Kidney (tissue), 14 donors: Measurements from ENCODE around the gene PRRX2. TPM values are rescaled to one million over a fixed set of nuclear protein-coding genes. Genes with fewer than 3 reads are reported as not detected.

Experiments used
- DNase-seq, 5 donors: peaks; one replicate each; pipeline ENCODE4 v3.0.0-alpha.2; 2013 to 2020
- FAIRE-seq: peaks from 2 replicates; lab custom pipeline; 2012; peaks lifted over from hg19 to GRCh38; lab: Jason Lieb, UNC
- H3K27ac ChIP-seq, 2 donors: one replicate each; pipeline ENCODE4 v1.7.0; 2013; ENCODE audit warnings: low read depth in 2 of 2, low read length in 2 of 2, inconsistent platforms in 1 of 2
- H3K27me3 ChIP-seq: one replicate; pipeline ENCODE4 v1.7.1; 2013; ENCODE audit warnings: low read length, inconsistent platforms; ENCODE audit not compliant: control insufficient read depth, insufficient read depth
- H3K36me3 ChIP-seq, 3 donors: one replicate each; pipeline versions ENCODE4 v1.7.0 to v1.7.1; 2013; ENCODE audit warnings: low read length in 3 of 3, control low read depth in 1 of 3, inconsistent platforms in 1 of 3; ENCODE audit not compliant: insufficient read depth in 3 of 3, control insufficient read depth in 2 of 3
- H3K4me1 ChIP-seq, 3 donors: one replicate each; pipeline versions ENCODE4 v1.7.0 to v1.7.1; 2013; ENCODE audit warnings: low read length in 3 of 3, inconsistent platforms in 1 of 3, low read depth in 1 of 3; ENCODE audit not compliant: control insufficient read depth in 2 of 3, insufficient read depth in 2 of 3
- H3K4me3 ChIP-seq, 3 donors: one replicate each; pipeline versions ENCODE4 v1.7.0 to v1.8.1; 2013; ENCODE audit warnings: low read length in 3 of 3, control low read depth in 1 of 3, inconsistent platforms in 1 of 3
- H3K9ac ChIP-seq, 3 donors: one replicate each; pipeline versions ENCODE4 v1.7.0 to v1.7.1; 2013; ENCODE audit warnings: low read length in 3 of 3, control low read depth in 1 of 3, inconsistent platforms in 1 of 3
- H3K9me3 ChIP-seq, 3 donors: one replicate each; pipeline versions ENCODE4 v1.7.0 to v1.7.1; 2013; ENCODE audit warnings: low read length in 3 of 3, control low read depth in 1 of 3, inconsistent platforms in 1 of 3; ENCODE audit not compliant: control insufficient read depth in 2 of 3, insufficient read depth in 1 of 3
- intact Hi-C: fragments of 100-400 bp; cut with DNase I; formaldehyde crosslinking; loops from one replicate; pipeline ENCODE4 v1.11.1; 2022
- polyA plus RNA-seq: library from polyadenylated mRNA; stranded (reverse); fragments of 350-450 nt; fragmentation: Illumina TruSeq; extraction: RNeasy Lipid Tissue Mini Kit (QIAGEN cat#74804); gene quantifications from one replicate; pipeline ENCODE4 v1.2.3, GENCODE V29; 2014; ENCODE audit warnings: low read depth, low replicate concordance; ENCODE audit not compliant: insufficient read depth
- total RNA-seq: library from RNA; stranded (reverse); fragmentation: NEBNext Ultra II Directional; extraction: Animal tissue kit (Norgen Biotek cat#: 25700); gene quantifications from one replicate; pipeline ENCODE4 v1.2.1, GENCODE V29; 2021
- TF ChIP-seq, protein P1 (sequence below): IDR thresholded peaks from 3 replicates; pipeline ENCODE4 v1.5.1; 2012; ENCODE audit warnings: mild to moderate bottlenecking, moderate library complexity, borderline replicate concordance; ENCODE audit not compliant: insufficient read depth; ENCODE audit errors: extremely low read depth
- donor health status: control.
- donor health status: control.
- donor health status: control.
- donor health status: control.
- donor health status: control.
- donor health status: DM: yes; HTN: yes; CAD: no.
- donor health status: Normal renal cell carcinoma (clear cell type).

PRRX2 gene
- total and polyA plus RNA-seq, 2 donors from 2014 or later = 1.8 to 2.3 TPM

DNA sequence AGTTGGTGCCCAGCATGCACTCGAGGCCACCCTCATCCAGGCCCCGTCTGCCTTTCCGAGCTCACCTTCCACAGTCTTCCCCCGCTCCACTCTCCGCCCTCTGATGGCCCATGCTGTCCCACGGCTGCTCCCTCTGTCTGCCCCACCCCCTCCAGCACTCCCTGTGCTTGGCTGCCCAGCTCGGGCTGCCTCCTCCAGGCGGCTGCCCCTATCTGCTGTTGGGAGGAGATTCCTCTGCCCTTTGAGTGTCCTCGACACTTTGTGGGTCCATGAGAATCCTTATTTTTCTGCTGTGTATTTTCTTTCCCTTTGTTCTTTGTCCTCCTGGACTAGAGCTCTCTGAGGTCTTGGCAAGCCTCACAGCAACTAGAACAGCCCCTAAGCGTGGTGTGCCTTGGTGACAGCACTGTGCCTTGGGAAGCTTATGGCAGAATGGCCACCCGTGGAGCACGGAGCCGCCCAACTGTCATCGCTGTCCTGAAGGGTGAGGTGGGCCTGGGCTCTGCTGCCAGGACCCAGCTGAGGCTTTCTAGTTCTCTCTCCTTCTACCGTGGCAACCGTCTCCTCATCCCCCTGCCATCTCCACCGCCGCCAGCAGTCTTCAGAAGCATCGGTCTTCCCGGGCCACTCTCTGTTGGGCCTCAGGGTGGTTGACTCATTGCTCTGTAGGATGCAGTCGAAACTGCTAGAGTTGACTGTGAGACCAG is 34.3 kb upstream of the PRRX2 start:
- Histone ChIP-seq H3K27ac (no peak overlapping the region), H3K36me3 (peaks cover 0 to 22% (median 19%) of the 10 kb centered on the region in 3 donors), H3K27me3 (no peaks in the 10 kb centered on the region), H3K9ac (no peak overlapping the region), H3K4me1 (peaks cover 0 to 33% (median 6%) of the 10 kb centered on the region in 3 donors), H3K4me3 (no peak overlapping the region), H3K9me3 (no peaks in the 10 kb centered on the region)
- FAIRE-seq (no peak), DNase-seq (no peak)
- intact Hi-C loops = no loop called here
- TF ChIP-seq, protein P1, sequence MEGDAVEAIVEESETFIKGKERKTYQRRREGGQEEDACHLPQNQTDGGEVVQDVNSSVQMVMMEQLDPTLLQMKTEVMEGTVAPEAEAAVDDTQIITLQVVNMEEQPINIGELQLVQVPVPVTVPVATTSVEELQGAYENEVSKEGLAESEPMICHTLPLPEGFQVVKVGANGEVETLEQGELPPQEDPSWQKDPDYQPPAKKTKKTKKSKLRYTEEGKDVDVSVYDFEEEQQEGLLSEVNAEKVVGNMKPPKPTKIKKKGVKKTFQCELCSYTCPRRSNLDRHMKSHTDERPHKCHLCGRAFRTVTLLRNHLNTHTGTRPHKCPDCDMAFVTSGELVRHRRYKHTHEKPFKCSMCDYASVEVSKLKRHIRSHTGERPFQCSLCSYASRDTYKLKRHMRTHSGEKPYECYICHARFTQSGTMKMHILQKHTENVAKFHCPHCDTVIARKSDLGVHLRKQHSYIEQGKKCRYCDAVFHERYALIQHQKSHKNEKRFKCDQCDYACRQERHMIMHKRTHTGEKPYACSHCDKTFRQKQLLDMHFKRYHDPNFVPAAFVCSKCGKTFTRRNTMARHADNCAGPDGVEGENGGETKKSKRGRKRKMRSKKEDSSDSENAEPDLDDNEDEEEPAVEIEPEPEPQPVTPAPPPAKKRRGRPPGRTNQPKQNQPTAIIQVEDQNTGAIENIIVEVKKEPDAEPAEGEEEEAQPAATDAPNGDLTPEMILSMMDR = no peak

DNA sequence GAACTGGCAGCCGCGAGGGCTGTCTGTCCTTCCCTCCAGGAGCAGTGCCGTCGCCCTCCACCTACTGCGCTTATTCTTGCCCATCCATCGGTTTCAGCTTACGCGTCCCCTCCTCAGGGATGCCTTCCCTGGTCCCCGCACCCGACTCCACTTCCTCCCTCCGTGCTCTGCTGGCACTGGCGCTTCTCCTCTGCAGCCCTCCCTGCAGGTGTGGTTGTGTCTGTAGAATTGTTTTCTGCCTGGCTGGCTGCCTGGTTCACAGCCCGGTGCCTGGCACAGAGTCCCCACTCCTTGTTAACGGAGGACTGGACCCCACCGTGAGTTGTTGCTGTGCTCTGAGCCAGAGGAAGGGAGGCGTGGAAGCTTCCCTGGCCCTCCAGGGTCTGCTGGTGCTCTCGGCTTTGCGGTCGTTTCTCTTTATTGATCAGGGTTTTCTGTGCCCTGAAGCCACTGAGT is 33.7 kb upstream of the PRRX2 start:
- TF ChIP-seq, protein P1 = no peak
- no peak overlapping the region for H3K27ac ChIP-seq

DNA sequence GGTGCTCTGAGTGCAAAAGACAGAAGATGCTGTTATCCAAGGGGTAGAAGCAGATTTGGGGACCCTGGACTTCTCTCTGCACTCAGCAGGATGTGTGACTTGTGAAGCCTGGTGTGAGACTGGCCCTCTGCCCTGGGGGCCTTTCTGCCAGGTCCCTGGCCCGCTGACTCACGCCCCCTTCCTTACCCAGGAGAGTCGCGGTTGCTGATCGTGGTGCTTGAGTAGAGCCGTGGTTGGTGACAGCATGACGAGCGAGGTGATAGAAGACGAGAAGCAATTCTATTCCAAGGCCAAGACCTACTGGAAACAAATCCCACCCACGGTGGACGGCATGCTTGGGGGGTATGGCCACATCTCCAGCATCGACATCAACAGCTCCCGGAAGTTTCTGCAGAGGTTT is 33.0 kb upstream of the PRRX2 start:
- Histone ChIP-seq H3K4me3 (no peak overlapping the region), H3K27me3 (no peaks in the 10 kb centered on the region), H3K27ac (no peak overlapping the region), H3K9ac (no peak overlapping the region), H3K36me3 (peaks cover 0 to 29% (median 24%) of the 10 kb centered on the region in 3 donors), H3K4me1 (peaks cover 0 to 28% (median 6%) of the 10 kb centered on the region in 3 donors), H3K9me3 (no peaks in the 10 kb centered on the region)
- DNase-seq (no peak), FAIRE-seq (no peak)
- TF ChIP-seq, protein P1 = no peak
- intact Hi-C loops = no loop called here

More for the DNA sequence above, 33.7 kb upstream of the PRRX2 start:
- Histone ChIP-seq H3K36me3 (peaks cover 0 to 22% (median 19%) of the 10 kb centered on the region in 3 donors), H3K4me3 (no peak overlapping the region), H3K9ac (no peak overlapping the region), H3K9me3 (no peaks in the 10 kb centered on the region), H3K27me3 (no peaks in the 10 kb centered on the region), H3K4me1 (peaks cover 0 to 33% (median 6%) of the 10 kb centered on the region in 3 donors)
- DNase-seq = no peak
- FAIRE-seq = no peak
- intact Hi-C loops = no loop called here
